Measurements from ENCODE around the gene NPY4R2. TPM values are rescaled to one million over a fixed set of nuclear protein-coding genes. Genes with fewer than 3 reads are reported as not detected.
"Not testable (repeated sequence)": the region's sequence is repeated elsewhere in the genome, so short reads cannot be mapped to it uniquely, and the experiment has no call there.

The NPY4R2 gene
- total RNA-seq, 2 donors from 2014 or later, result 0.24 TPM; not detected in 1

DNA sequence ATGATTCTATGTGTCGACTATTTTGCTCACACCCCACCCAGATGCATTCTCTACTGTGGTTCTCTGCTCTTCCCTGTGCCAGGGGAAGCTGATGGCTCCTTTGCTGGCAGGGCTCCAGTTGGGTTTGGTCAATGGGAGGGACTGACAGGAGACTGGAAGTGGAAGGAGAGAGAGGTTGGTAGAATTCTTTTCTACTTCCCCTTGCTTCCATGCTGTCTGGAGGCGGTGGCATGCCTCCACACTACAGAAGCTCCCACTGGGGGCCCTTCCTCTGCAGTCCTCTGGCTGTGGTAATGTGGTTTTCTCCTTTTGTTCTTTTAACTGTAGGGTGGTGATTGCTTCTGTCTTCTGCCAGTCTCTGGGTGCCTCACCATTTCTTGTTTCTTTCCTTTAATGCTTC, 4.4 kb upstream of the NPY4R2 start:
- not testable (repeated sequence) for H3K9me3 Mint-ChIP-seq; H3K4me1 ChIP-seq (ENCODE audit: control insufficient read depth, insufficient read depth, low read length); H3K27ac Mint-ChIP-seq; H3K4me1 Mint-ChIP-seq; H3K4me3 ChIP-seq (ENCODE audit: low read length); H3K9me3 ChIP-seq (ENCODE audit: control insufficient read depth, low read length); H3K27ac ChIP-seq (ENCODE audit: low read depth, low read length); DNase-seq; H3K36me3 Mint-ChIP-seq (ENCODE audit: low read depth); H3K27me3 ChIP-seq (ENCODE audit: control insufficient read depth, insufficient read depth, low read length, poor library complexity, severe bottlenecking); H3K36me3 ChIP-seq (ENCODE audit: control insufficient read depth, insufficient read depth, low read length); H3K9ac ChIP-seq (ENCODE audit: extremely low read depth, low read length, poor library complexity, severe bottlenecking); H3K27me3 Mint-ChIP-seq (ENCODE audit: insufficient read depth); H3K4me3 Mint-ChIP-seq
- no CpG with 5 or more reads among the region's 2 CpGs for WGBS, 2 experiments (ENCODE audit: insufficient coverage in 1 of 2, insufficient read length in 1 of 2)

GRCh38 chr10:47915849-47916548, 2.5 kb upstream of the NPY4R2 start:
- not testable (repeated sequence) for H3K9me3 Mint-ChIP-seq; H3K4me3 Mint-ChIP-seq; H3K4me1 ChIP-seq (ENCODE audit: control insufficient read depth, insufficient read depth, low read length); H3K27ac ChIP-seq (ENCODE audit: low read depth, low read length); H3K9ac ChIP-seq (ENCODE audit: extremely low read depth, low read length, poor library complexity, severe bottlenecking); H3K36me3 Mint-ChIP-seq (ENCODE audit: low read depth); H3K27me3 Mint-ChIP-seq (ENCODE audit: insufficient read depth); H3K9me3 ChIP-seq (ENCODE audit: control insufficient read depth, low read length); H3K27ac Mint-ChIP-seq; H3K36me3 ChIP-seq (ENCODE audit: control insufficient read depth, insufficient read depth, low read length); H3K27me3 ChIP-seq (ENCODE audit: control insufficient read depth, insufficient read depth, low read length, poor library complexity, severe bottlenecking); DNase-seq; H3K4me3 ChIP-seq (ENCODE audit: low read length); H3K4me1 Mint-ChIP-seq
- TF ChIP-seq CTCF (conservative IDR thresholded peaks at IDR 0.05), result peak; percentile 44
- WGBS, 2 experiments (ENCODE audit: insufficient coverage in 1 of 2, insufficient read length in 1 of 2), result no CpG with 5 or more reads among the region's 4 CpGs

DNA sequence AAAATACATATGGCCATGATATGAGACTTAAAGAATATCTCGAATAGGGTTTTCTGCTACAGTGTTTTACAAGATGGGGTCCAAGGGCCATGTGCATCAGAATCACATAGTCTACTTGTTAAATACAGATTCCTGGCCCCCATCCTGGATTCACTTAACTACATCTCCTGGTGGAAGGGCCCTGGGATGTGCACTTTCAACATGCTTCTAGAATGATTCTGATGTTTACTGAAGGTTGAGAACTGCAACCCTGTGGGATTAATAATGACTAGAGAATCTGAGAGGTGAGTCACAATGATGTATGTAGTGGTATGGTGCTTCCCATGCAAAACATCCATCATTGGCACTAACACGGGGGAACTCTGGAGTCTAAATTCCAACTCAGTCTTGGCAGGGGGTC, 2.1 kb downstream of the NPY4R2 start:
- not testable (repeated sequence) for H3K27ac Mint-ChIP-seq; H3K4me3 ChIP-seq (ENCODE audit: low read length); H3K36me3 Mint-ChIP-seq (ENCODE audit: low read depth); H3K27ac ChIP-seq (ENCODE audit: low read depth, low read length); H3K27me3 ChIP-seq (ENCODE audit: control insufficient read depth, insufficient read depth, low read length, poor library complexity, severe bottlenecking); H3K9me3 Mint-ChIP-seq; DNase-seq; H3K27me3 Mint-ChIP-seq (ENCODE audit: insufficient read depth); H3K4me1 ChIP-seq (ENCODE audit: control insufficient read depth, insufficient read depth, low read length); H3K4me1 Mint-ChIP-seq; H3K4me3 Mint-ChIP-seq; H3K9me3 ChIP-seq (ENCODE audit: control insufficient read depth, low read length); H3K9ac ChIP-seq (ENCODE audit: extremely low read depth, low read length, poor library complexity, severe bottlenecking); H3K36me3 ChIP-seq (ENCODE audit: control insufficient read depth, insufficient read depth, low read length)
- WGBS, 2 experiments (ENCODE audit: insufficient coverage in 1 of 2, insufficient read length in 1 of 2), result 93% methylated on average over 1 of the region's 2 CpGs; no CpG with 5 or more reads in 1 of the 2 experiments

DNA sequence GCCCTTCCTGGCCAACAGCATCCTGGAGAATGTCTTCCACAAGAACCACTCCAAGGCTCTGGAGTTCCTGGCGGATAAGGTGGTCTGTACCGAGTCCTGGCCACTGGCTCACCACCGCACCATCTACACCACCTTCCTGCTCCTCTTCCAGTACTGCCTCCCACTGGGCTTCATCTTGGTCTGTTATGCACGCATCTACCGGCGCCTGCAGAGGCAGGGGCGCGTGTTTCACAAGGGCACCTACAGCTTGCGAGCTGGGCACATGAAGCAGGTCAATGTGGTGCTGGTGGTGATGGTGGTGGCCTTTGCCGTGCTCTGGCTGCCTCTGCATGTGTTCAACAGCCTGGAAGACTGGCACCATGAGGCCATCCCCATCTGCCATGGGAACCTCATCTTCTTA, 4.0 kb downstream of the NPY4R2 start:
- H3K9ac ChIP-seq (ENCODE audit: extremely low read depth, low read length, poor library complexity, severe bottlenecking); H3K4me3 Mint-ChIP-seq; H3K27me3 ChIP-seq (ENCODE audit: control insufficient read depth, insufficient read depth, low read length, poor library complexity, severe bottlenecking); H3K36me3 ChIP-seq (ENCODE audit: control insufficient read depth, insufficient read depth, low read length); H3K4me1 Mint-ChIP-seq; H3K27ac ChIP-seq (ENCODE audit: low read depth, low read length); H3K4me1 ChIP-seq (ENCODE audit: control insufficient read depth, insufficient read depth, low read length); DNase-seq; H3K27ac Mint-ChIP-seq; H3K9me3 Mint-ChIP-seq; H3K27me3 Mint-ChIP-seq (ENCODE audit: insufficient read depth); H3K9me3 ChIP-seq (ENCODE audit: control insufficient read depth, low read length); H3K36me3 Mint-ChIP-seq (ENCODE audit: low read depth); H3K4me3 ChIP-seq (ENCODE audit: low read length): not testable (repeated sequence)
- WGBS, 2 experiments (ENCODE audit: insufficient coverage in 1 of 2, insufficient read length in 1 of 2), result 100% methylated on average over 1 of the region's 10 CpGs; no CpG with 5 or more reads in 1 of the 2 experiments

GRCh38 chr10:47924628-47925027, 6.2 kb downstream of the NPY4R2 start:
- H3K36me3 ChIP-seq (ENCODE audit: control insufficient read depth, insufficient read depth, low read length); H3K27ac Mint-ChIP-seq; H3K9ac ChIP-seq (ENCODE audit: extremely low read depth, low read length, poor library complexity, severe bottlenecking); H3K27me3 Mint-ChIP-seq (ENCODE audit: insufficient read depth); H3K4me1 Mint-ChIP-seq; H3K4me3 Mint-ChIP-seq; H3K27ac ChIP-seq (ENCODE audit: low read depth, low read length); H3K4me3 ChIP-seq (ENCODE audit: low read length); H3K27me3 ChIP-seq (ENCODE audit: control insufficient read depth, insufficient read depth, low read length, poor library complexity, severe bottlenecking); H3K9me3 ChIP-seq (ENCODE audit: control insufficient read depth, low read length); H3K36me3 Mint-ChIP-seq (ENCODE audit: low read depth); H3K9me3 Mint-ChIP-seq; H3K4me1 ChIP-seq (ENCODE audit: control insufficient read depth, insufficient read depth, low read length): not testable (repeated sequence)
- WGBS, 2 experiments (ENCODE audit: insufficient coverage in 1 of 2, insufficient read length in 1 of 2), result no CpG with 5 or more reads among the region's 5 CpGs
- peak; percentile 5 for DNase-seq

- H3K27me3 Mint-ChIP-seq (ENCODE audit: insufficient read depth); H3K9ac ChIP-seq (ENCODE audit: extremely low read depth, low read length, poor library complexity, severe bottlenecking); H3K4me1 ChIP-seq (ENCODE audit: control insufficient read depth, insufficient read depth, low read length); DNase-seq; H3K27ac ChIP-seq (ENCODE audit: low read depth, low read length); H3K36me3 Mint-ChIP-seq (ENCODE audit: low read depth); H3K9me3 Mint-ChIP-seq; H3K9me3 ChIP-seq (ENCODE audit: control insufficient read depth, low read length); H3K27ac Mint-ChIP-seq; H3K27me3 ChIP-seq (ENCODE audit: control insufficient read depth, insufficient read depth, low read length, poor library complexity, severe bottlenecking); H3K36me3 ChIP-seq (ENCODE audit: control insufficient read depth, insufficient read depth, low read length); H3K4me3 Mint-ChIP-seq; H3K4me3 ChIP-seq (ENCODE audit: low read length); H3K4me1 Mint-ChIP-seq: not testable (repeated sequence)
- WGBS, 2 experiments (ENCODE audit: insufficient coverage in 1 of 2, insufficient read length in 1 of 2), result no CpG with 5 or more reads among the region's 9 CpGs
Measured at GRCh38 chr10:47927147-47927916, 8.9 kb downstream of the NPY4R2 start.

Data from endodermal cell (in vitro differentiated cells).